HCT116 (cell line): ENCODE data around the gene ADD3.

Experiments
- ATF3 ChIP-seq: IDR thresholded peaks from 2 replicates; pipeline ENCODE4 v1.6.1; 2012
- EZH2 ChIP-seq: fragments of 200-600 bp; sonication (generic); IDR thresholded peaks from 2 replicates; pipeline ENCODE4 v1.6.1; 2017; ENCODE audit warnings: antibody characterized with exemption, mixed run types
- EZH2phosphoT487 ChIP-seq: fragments of 200-600 bp; IDR thresholded peaks from 2 replicates; pipeline ENCODE4 v1.6.1; 2018; ENCODE audit warnings: antibody characterized with exemption, borderline replicate concordance
- JUND ChIP-seq: IDR thresholded peaks from 2 replicates; pipeline ENCODE4 v1.6.1; 2012
- MAX ChIP-seq: IDR thresholded peaks from 2 replicates; pipeline ENCODE4 v1.6.1; 2012
- POLR2A ChIP-seq: IDR thresholded peaks from 2 replicates; pipeline ENCODE4 v1.7.0; 2011; ENCODE audit warnings: borderline replicate concordance; ENCODE audit not compliant: insufficient read depth, insufficient read length; ENCODE audit errors: extremely low read depth
- POLR2AphosphoS5 ChIP-seq: IDR thresholded peaks from 2 replicates; pipeline ENCODE4 v1.6.1; 2011; ENCODE audit warnings: mild to moderate bottlenecking, low read depth, low read length, moderate library complexity
- SIN3A ChIP-seq: IDR thresholded peaks from 2 replicates; pipeline ENCODE4 v1.6.1; 2012; ENCODE audit warnings: low read depth
- SRF ChIP-seq: IDR thresholded peaks from 2 replicates; pipeline ENCODE4 v1.6.1; 2012; ENCODE audit warnings: low read depth
- ZBTB33 ChIP-seq: IDR thresholded peaks from 2 replicates; pipeline ENCODE4 v1.6.1; 2011; ENCODE audit warnings: mild to moderate bottlenecking, low read length, moderate library complexity; ENCODE audit not compliant: insufficient replicate concordance; ENCODE audit errors: extremely low read depth
- ZNF274 ChIP-seq: fragments of 200-500 bp; sonication (Bioruptor generic); IDR thresholded peaks from 2 replicates; pipeline ENCODE4 v1.6.1; 2014; ENCODE audit warnings: mild to moderate bottlenecking, low read depth, low read length, inconsistent platforms
- TF ChIP-seq, protein P1 (sequence below), 3 experiments: fragments of 200-600 bp in 1 of 3; sonication (generic) in 1 of 3; IDR thresholded peaks in 2 of 3; conservative IDR thresholded peaks in 1 of 3; 2 replicates each; pipeline ENCODE4 v1.5.1; 2012 to 2017; ENCODE audit warnings: low read depth in 2 of 3, low read length in 2 of 3, antibody characterized with exemption in 1 of 3, borderline replicate concordance in 1 of 3, control low read depth in 1 of 3, mild to moderate bottlenecking in 1 of 3, mixed read lengths in 1 of 3, mixed run types in 1 of 3, moderate library complexity in 1 of 3; ENCODE audit not compliant: insufficient read depth in 1 of 3
- TF ChIP-seq, protein P2 (sequence below): IDR thresholded peaks from 2 replicates; pipeline ENCODE4 v1.6.1; 2012; ENCODE audit warnings: low read depth

GRCh38 chr10:110168601-110169481, 161.1 kb downstream of the ADD3 start:
- TF ChIP-seq EZH2 (no peak), ZBTB33 (no peak), POLR2A (no peak), EZH2phosphoT487 (no peak), SIN3A (no peak), POLR2AphosphoS5 (no peak), SRF (no peak), MAX (no peak), ZNF274 (no peak), JUND (no peak), ATF3 (no peak)
- TF ChIP-seq, protein P1, sequence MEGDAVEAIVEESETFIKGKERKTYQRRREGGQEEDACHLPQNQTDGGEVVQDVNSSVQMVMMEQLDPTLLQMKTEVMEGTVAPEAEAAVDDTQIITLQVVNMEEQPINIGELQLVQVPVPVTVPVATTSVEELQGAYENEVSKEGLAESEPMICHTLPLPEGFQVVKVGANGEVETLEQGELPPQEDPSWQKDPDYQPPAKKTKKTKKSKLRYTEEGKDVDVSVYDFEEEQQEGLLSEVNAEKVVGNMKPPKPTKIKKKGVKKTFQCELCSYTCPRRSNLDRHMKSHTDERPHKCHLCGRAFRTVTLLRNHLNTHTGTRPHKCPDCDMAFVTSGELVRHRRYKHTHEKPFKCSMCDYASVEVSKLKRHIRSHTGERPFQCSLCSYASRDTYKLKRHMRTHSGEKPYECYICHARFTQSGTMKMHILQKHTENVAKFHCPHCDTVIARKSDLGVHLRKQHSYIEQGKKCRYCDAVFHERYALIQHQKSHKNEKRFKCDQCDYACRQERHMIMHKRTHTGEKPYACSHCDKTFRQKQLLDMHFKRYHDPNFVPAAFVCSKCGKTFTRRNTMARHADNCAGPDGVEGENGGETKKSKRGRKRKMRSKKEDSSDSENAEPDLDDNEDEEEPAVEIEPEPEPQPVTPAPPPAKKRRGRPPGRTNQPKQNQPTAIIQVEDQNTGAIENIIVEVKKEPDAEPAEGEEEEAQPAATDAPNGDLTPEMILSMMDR (IDR thresholded peaks at IDR 0.05 in 2 of 3, conservative IDR thresholded peaks at IDR 0.05 in 1 of 3; ENCODE audit: borderline replicate concordance in 1 of 3, insufficient read depth in 1 of 3, low read depth in 2 of 3, low read length in 2 of 3): no peak
- TF ChIP-seq, protein P2, sequence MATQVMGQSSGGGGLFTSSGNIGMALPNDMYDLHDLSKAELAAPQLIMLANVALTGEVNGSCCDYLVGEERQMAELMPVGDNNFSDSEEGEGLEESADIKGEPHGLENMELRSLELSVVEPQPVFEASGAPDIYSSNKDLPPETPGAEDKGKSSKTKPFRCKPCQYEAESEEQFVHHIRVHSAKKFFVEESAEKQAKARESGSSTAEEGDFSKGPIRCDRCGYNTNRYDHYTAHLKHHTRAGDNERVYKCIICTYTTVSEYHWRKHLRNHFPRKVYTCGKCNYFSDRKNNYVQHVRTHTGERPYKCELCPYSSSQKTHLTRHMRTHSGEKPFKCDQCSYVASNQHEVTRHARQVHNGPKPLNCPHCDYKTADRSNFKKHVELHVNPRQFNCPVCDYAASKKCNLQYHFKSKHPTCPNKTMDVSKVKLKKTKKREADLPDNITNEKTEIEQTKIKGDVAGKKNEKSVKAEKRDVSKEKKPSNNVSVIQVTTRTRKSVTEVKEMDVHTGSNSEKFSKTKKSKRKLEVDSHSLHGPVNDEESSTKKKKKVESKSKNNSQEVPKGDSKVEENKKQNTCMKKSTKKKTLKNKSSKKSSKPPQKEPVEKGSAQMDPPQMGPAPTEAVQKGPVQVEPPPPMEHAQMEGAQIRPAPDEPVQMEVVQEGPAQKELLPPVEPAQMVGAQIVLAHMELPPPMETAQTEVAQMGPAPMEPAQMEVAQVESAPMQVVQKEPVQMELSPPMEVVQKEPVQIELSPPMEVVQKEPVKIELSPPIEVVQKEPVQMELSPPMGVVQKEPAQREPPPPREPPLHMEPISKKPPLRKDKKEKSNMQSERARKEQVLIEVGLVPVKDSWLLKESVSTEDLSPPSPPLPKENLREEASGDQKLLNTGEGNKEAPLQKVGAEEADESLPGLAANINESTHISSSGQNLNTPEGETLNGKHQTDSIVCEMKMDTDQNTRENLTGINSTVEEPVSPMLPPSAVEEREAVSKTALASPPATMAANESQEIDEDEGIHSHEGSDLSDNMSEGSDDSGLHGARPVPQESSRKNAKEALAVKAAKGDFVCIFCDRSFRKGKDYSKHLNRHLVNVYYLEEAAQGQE: no peak
